ENCODE data around the gene AOPEP. TPM values are rescaled to one million over a fixed set of nuclear protein-coding genes. Genes with fewer than 3 reads are reported as not detected.
A peak's percentile ranks its signal among the peaks of the same experiment; 100 is the strongest.

The AOPEP gene
- total RNA-seq, 1 donor from 2014 or later: 175 TPM

Small RNAs within 50 kb of the gene (microRNA-seq; reads per million reads assigned to microRNA genes)
- gene MIR2278: 1.2 reads per million
- 154,420 reads per million, percentile 100 among the genes with 10 or more reads in this experiment for gene MIR23B
- gene MIR24-1: not detected
- gene MIR27B: 30,553 reads per million, percentile 97 among the genes with 10 or more reads in this experiment
- not detected for gene MIR3074
- gene MIR6081: not detected

Other genes with a start within 250 kb of the AOPEP start
- gene PCAT7, start 171.6 kb upstream of the AOPEP start, total RNA-seq: not detected
- 0.33 TPM for gene FBP2, start 132.9 kb upstream of the AOPEP start, total RNA-seq
- 0.74 TPM for gene FBP1, start 87.2 kb upstream of the AOPEP start, total RNA-seq